ENCODE data around the gene OR2G2.

Gene OR2G2, protein sequence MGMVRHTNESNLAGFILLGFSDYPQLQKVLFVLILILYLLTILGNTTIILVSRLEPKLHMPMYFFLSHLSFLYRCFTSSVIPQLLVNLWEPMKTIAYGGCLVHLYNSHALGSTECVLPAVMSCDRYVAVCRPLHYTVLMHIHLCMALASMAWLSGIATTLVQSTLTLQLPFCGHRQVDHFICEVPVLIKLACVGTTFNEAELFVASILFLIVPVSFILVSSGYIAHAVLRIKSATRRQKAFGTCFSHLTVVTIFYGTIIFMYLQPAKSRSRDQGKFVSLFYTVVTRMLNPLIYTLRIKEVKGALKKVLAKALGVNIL

DNA sequence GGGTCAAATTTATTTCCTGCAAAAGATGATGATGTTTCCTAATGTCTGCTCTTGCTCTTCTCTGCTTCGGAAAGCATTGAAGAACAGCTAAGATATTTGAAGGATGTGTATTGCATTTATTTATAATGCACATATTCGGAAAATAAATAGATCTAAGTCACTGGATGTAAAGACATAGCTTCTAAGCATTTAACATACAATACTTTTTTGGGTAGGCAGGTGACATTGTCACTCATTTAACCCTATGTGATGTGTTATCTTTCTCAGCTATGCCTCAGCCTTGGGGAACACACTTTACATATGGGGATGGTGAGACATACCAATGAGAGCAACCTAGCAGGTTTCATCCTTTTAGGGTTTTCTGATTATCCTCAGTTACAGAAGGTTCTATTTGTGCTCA is at the start of gene OR2G2:
Gene OR2G2, plus strand, starts transcription at position 301 of the 400 bp plus-strand sequence. Its CDS starts 0 bp downstream, at position 301.
- DNase-seq (ENCODE audit: low spot score) = no peak

DNA sequence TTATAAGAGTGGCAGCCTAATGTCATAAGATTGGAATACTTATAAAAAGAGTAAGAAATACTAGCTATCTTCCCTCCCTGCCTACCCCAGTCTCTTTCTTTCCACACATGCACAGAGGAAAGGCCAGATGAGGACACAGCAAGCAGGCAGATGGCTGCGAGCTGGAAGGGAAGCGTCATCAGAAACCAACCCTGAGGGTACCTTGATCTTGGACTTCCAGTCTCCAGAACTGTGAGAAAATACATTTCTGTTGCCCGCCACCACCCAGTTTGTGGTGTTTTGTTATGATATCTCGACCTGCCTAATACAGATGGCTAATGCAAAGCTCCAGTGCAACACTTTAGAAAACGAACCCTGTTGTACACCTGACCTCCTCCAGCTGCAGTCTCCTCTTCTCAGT is 49.6 kb upstream of the OR2G2 start:
- no peak for DNase-seq (ENCODE audit: low spot score)

- DNase-seq (ENCODE audit: low spot score) = no peak
These were observed 48.9 kb upstream of the OR2G2 start for GRCh38 chr1:247539215-247539614.

DNA sequence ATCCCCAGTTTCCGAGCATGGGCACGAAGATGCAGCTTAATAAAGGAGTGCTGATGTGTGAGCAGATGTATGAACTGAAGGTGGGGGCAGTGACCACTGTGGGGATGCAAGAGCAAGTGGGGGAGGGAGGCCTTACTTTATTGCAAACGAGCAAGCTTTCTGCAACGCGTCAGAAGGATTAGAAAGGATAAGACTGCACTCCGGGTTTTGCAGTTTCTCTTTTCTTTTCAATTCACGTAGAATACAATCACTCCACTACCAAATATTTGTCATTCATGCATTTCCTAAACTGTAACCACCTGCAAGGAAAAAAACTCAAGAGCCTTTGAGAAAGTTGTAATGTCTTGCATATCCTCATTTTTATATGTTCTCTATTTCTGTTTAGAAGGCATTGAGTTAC is 47.6 kb upstream of the OR2G2 start:
- DNase-seq (ENCODE audit: low spot score) = no peak

- no peak for DNase-seq (ENCODE audit: low spot score)
These were observed 45.3 kb upstream of the OR2G2 start for GRCh38 chr1:247542811-247543210.

DNA sequence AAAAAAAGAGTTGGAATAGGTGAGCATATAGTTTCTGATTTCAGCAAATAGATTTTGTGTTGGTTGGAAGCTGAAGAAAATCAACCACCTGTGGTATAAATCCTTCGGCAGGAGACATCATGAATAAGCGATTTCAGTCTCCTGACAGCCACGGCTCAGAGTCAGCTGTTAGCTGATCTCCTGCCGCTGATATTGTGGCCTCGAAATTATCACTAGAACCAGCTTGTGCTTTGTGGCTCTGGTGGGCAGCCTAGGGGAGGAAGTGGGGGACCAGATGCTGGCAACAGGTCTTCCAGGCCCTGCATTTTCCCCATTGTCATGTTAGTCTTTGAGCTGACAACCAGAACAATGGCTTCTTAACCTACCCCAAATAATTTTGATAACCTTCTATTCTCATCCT is 40.1 kb upstream of the OR2G2 start:
- DNase-seq (ENCODE audit: low spot score) = no peak

- peak; percentile 4 for DNase-seq (ENCODE audit: low spot score)
These were observed 39.4 kb upstream of the OR2G2 start, which contains the start of gene GCSAML for GRCh38 chr1:247548769-247549182. GCSAML (plus strand) TSS chr1:247549134; CDS start chr1:247549192, 58 bp downstream.

DNA sequence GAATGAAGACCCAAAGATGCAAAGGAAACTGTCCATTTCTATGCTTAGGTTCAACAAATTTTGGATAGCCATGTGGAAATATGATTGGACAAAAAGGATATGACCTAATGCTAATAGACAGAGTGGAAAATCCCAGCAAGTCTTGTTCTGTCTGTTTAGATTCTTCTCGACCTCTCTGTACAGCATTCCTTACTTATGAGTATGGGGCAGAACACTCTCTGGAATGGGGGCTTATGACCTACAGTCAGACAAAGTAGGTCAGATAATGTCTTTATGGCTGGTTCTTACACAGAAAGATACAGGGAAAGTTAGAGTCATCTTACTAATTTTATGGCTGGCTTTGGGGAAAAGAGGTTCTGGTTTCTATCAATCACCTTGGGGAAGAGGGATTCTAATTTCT is 36.4 kb upstream of the OR2G2 start:
- DNase-seq (ENCODE audit: low spot score) = no peak

DNA sequence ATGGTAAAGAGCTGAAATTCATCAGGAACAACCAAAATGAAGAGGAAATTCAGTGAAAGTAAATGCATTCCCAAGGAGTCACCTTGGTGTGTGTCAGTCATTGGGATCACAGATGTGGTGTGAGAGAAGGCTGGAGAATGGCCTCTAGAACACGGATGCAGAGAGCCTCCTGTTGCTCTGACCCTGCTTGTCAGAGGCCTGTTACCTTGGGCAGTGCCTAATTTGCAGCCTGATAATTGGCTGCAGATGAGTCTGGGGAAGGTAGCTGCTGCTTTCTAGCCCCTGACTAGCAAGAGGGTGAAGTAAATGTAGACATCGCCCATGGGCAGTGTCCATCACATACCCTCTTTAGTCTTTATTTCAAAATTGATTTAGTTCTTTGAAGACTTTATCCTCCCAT is 35.9 kb upstream of the OR2G2 start:
- no peak for DNase-seq (ENCODE audit: low spot score)

GRCh38 chr1:247557926-247558674 is 30.1 kb upstream of the OR2G2 start:
- no peak for DNase-seq (ENCODE audit: low spot score)

DNA sequence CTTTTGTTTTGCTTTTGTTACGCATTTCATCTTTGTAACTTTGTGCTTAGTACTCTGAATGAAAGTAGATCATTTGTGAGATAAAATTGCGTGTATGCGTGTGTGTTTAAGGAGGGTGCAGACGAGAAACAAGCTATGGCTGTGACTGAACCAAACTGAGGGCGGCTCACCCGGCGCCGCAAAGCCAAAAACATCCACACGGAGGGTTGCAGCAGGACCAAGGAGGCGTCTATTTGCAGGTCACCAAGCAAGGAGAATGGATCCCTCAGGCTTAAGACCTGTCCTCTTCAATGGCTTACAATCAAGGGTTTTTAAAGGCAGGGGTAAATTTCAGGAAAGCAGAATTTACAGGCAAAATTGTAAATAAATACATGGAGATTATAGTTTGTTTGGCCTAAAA is 26.4 kb upstream of the OR2G2 start:
- no peak for DNase-seq (ENCODE audit: low spot score)

- no peak for DNase-seq (ENCODE audit: low spot score)
These were observed 26.0 kb upstream of the OR2G2 start for GRCh38 chr1:247562198-247562597.

- DNase-seq (ENCODE audit: low spot score) = no peak
These were observed 13.9 kb upstream of the OR2G2 start for GRCh38 chr1:247574236-247574635.

- no peak for DNase-seq (ENCODE audit: low spot score)
These were observed 13.5 kb upstream of the OR2G2 start for GRCh38 chr1:247574664-247575063.

- DNase-seq (ENCODE audit: low spot score) = peak; percentile 7
These were observed 11.6 kb upstream of the OR2G2 start for GRCh38 chr1:247576514-247576913.

DNA sequence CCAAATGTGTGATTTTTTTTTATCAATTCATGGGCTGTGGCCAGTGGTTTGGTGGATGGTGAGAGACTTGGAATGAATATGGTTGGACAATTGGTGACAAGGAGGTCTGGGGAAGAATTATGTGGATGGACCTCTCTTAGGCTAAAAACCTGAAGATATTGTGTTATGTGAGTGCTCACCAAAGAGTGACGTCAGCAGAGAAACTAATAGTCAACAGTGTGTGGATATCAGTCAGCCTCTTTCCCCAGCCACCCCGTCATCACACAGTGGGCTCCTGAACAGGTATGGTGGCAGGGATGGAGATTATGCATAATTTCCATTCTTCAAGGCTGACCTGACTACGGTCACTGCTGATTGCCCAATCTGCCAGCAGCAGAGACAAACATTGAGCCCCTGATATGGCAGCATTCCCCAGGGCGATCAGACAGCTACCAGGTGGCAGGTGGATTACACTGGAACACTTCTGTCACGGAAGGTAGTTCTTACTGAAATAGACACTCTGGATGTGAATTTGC is 9.2 kb upstream of the OR2G2 start:
- DNase-seq (ENCODE audit: low spot score) = no peak

GRCh38 chr1:247605286-247605685 is 17.1 kb downstream of the OR2G2 start, which contains the start of gene OR2G3:
OR2G3 (plus strand) TSS chr1:247605586; CDS start chr1:247605586, 0 bp downstream.
- no peak for DNase-seq (ENCODE audit: low spot score)

- no peak for DNase-seq (ENCODE audit: low spot score)
These were observed 25.2 kb downstream of the OR2G2 start for GRCh38 chr1:247613405-247613804.

DNA sequence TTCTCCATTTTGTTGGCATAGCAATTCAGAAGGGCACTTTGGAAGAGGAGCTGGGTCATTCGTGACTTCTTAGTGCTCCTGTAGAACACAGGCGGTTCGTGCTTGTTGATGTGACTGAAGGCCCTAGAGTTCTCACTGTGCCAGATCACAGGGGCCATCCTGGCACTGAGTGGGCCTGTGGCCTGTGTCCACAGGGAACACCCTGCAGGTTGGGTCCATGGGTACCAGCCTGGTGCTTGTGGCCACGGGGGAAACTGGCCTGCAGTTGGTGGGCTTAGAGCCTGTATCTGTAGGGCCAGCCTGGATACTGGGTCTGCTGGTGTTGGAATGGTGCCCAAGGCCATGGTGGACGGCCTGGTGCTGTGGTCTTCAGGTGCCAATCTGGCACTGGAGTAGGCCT is 26.5 kb downstream of the OR2G2 start:
- DNase-seq (ENCODE audit: low spot score) = no peak

DNA sequence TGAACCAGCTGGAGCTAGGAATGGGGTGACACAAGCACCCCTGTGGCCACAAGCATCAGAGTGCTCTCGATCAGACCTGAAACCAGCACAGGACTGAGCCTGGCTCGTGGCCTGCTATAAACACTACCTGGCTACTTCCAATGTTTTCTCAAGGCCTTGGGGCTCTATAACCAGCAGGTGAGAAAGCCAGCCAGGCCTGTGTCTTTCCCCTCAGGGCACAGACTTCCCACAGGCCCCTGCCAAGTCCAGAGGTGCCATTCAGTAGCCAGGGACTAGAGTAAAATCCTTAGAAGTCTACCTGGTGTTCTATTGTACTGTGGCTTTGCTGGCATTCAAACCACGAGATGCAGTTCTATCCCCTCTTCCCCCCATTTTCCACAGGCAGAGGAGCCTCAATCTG is 39.8 kb downstream of the OR2G2 start:
- no peak for DNase-seq (ENCODE audit: low spot score)

- no peak for DNase-seq (ENCODE audit: low spot score)
These were observed 49.9 kb downstream of the OR2G2 start for GRCh38 chr1:247638011-247638410.

- DNase-seq (ENCODE audit: low spot score) = no peak
These were observed 50.6 kb downstream of the OR2G2 start for GRCh38 chr1:247638781-247639180.

Data from Ammon's horn (tissue), 1 donor.